ENCODE results near the gene RPS21. TPM values are rescaled to one million over a fixed set of nuclear protein-coding genes. Genes with fewer than 3 reads are reported as not detected.
A peak's percentile ranks its signal among the peaks of the same experiment; 100 is the strongest.

Gene RPS21
- total and polyA plus RNA-seq, 2 of the 13 experiments (the other 11 are each of a cell fraction or from before 2014, with no cell fraction given), result 2,647 to 11,063 TPM

GRCh38 chr20:62370807-62371587 is 15.9 kb upstream of the RPS21 start (continued):
- TF ChIP-seq BCLAF1 (IDR thresholded peaks at IDR 0.05), result no peak
- TF ChIP-seq CBX2 (IDR thresholded peaks at IDR 0.05; ENCODE audit: low read depth, low read length), result no peak
- no peak for TF ChIP-seq CBX2 (CRISPR knock-in tag; IDR thresholded peaks at IDR 0.05; ENCODE audit: low read depth)
- no peak for TF ChIP-seq ZNF431 (CRISPR knock-in tag; IDR thresholded peaks at IDR 0.05; ENCODE audit: borderline replicate concordance, low read depth)
- peak; percentile 82; the same call in 1 of the 2 replicates for TF ChIP-seq ATF7-NPFF (CRISPR knock-in tag; IDR thresholded peaks at IDR 0.05; ENCODE audit: low read depth)
- peak; percentile 25; the same call in 1 of the 2 replicates for TF ChIP-seq SOX5 (CRISPR knock-in tag; IDR thresholded peaks at IDR 0.05; ENCODE audit: borderline replicate concordance)
- no peak for TF ChIP-seq STAG1 (CRISPR knock-in tag; IDR thresholded peaks at IDR 0.05)
- TF ChIP-seq ZC3H4 (CRISPR knock-in tag; IDR thresholded peaks at IDR 0.05; ENCODE audit: borderline replicate concordance), result no peak
- peak; percentile 89 for TF ChIP-seq GZF1 (CRISPR knock-in tag; IDR thresholded peaks at IDR 0.05)
- TF ChIP-seq ZNF446 (CRISPR knock-in tag; IDR thresholded peaks at IDR 0.05), result no peak
- TF ChIP-seq ZNF367 (CRISPR knock-in tag; IDR thresholded peaks at IDR 0.05; ENCODE audit: borderline replicate concordance), result no peak
- TF ChIP-seq ZBTB7A (CRISPR knock-in tag; IDR thresholded peaks at IDR 0.05), result peak; percentile 74
- TF ChIP-seq, protein P1, sequence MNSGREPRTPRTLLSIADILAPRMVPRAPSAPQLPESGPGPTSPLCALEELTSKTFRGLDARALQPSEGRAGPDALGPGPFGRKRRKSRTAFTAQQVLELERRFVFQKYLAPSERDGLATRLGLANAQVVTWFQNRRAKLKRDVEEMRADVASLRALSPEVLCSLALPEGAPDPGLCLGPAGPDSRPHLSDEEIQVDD (CRISPR knock-in tag; IDR thresholded peaks at IDR 0.05; ENCODE audit: borderline replicate concordance), result no peak; the same call in 1 of the 2 replicates
- peak; percentile 89 for TF ChIP-seq SNAPC4 (CRISPR knock-in tag; IDR thresholded peaks at IDR 0.05)
- TF ChIP-seq GATAD2A (CRISPR knock-in tag; IDR thresholded peaks at IDR 0.05), result peak; percentile 87
- TF ChIP-seq, protein P2, sequence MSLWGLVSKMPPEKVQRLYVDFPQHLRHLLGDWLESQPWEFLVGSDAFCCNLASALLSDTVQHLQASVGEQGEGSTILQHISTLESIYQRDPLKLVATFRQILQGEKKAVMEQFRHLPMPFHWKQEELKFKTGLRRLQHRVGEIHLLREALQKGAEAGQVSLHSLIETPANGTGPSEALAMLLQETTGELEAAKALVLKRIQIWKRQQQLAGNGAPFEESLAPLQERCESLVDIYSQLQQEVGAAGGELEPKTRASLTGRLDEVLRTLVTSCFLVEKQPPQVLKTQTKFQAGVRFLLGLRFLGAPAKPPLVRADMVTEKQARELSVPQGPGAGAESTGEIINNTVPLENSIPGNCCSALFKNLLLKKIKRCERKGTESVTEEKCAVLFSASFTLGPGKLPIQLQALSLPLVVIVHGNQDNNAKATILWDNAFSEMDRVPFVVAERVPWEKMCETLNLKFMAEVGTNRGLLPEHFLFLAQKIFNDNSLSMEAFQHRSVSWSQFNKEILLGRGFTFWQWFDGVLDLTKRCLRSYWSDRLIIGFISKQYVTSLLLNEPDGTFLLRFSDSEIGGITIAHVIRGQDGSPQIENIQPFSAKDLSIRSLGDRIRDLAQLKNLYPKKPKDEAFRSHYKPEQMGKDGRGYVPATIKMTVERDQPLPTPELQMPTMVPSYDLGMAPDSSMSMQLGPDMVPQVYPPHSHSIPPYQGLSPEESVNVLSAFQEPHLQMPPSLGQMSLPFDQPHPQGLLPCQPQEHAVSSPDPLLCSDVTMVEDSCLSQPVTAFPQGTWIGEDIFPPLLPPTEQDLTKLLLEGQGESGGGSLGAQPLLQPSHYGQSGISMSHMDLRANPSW (CRISPR knock-in tag; IDR thresholded peaks at IDR 0.05; ENCODE audit: borderline replicate concordance), result peak; percentile 64; the same call in 1 of the 2 replicates
- TF ChIP-seq NFATC3 (CRISPR knock-in tag; IDR thresholded peaks at IDR 0.05), result 0 out of 2 replicates have a peak, but pooled peaks have one; percentile 51
- peak; percentile 61 for TF ChIP-seq POLR2AphosphoS5 (IDR thresholded peaks at IDR 0.05; ENCODE audit: low read depth, low read length)
- TF ChIP-seq ZNF850 (CRISPR knock-in tag; conservative IDR thresholded peaks at IDR 0.05), result no peak; the same call in 1 of the 2 replicates

Data from HepG2 (cell line).